WTC11 (cell line): Measurements from ENCODE around the gene FADD. TPM values are rescaled to one million over a fixed set of nuclear protein-coding genes. Genes with fewer than 3 reads are reported as not detected.

Source experiments
- FOXJ3 ChIP-seq: sonication (generic); formaldehyde crosslinking; IDR thresholded peaks from 2 replicates; pipeline ENCODE4 v1.9.0; 2021; ENCODE audit warnings: missing genetic modification reagents, mild to moderate bottlenecking, borderline replicate concordance
- GTF2I ChIP-seq: fragments of 250-450 bp; sonication (Bioruptor Pico); conservative IDR thresholded peaks from 2 replicates; pipeline ENCODE4 v1.4.0; 2021; ENCODE audit warnings: mild to moderate bottlenecking
- JAZF1 ChIP-seq: fragments of 250-450 bp; sonication (Bioruptor Pico); IDR thresholded peaks from 2 replicates; pipeline ENCODE4 v1.9.0; 2021; ENCODE audit warnings: moderate library complexity, mild to moderate bottlenecking, inconsistent platforms
- MXD4 ChIP-seq: fragments of 250-450 bp; sonication (Bioruptor Pico); IDR thresholded peaks from 2 replicates; pipeline ENCODE4 v1.8.0; 2021; ENCODE audit warnings: mild to moderate bottlenecking, moderate library complexity, borderline replicate concordance
- NFE2L1 ChIP-seq: sonication (generic); formaldehyde crosslinking; IDR thresholded peaks from 2 replicates; pipeline ENCODE4 v1.8.1; 2023; ENCODE audit warnings: missing genetic modification reagents
- PREB ChIP-seq: sonication (generic); formaldehyde crosslinking; IDR thresholded peaks from 2 replicates; pipeline ENCODE4 v1.8.1; 2022; ENCODE audit warnings: mild to moderate bottlenecking, missing genetic modification reagents, moderate library complexity, borderline replicate concordance
- TEAD1 ChIP-seq: sonication (generic); formaldehyde crosslinking; IDR thresholded peaks from 2 replicates; pipeline ENCODE4 v1.8.0; 2022; ENCODE audit warnings: mild to moderate bottlenecking, missing genetic modification reagents
- USF2 ChIP-seq: sonication (generic); formaldehyde crosslinking; IDR thresholded peaks from 2 replicates; pipeline ENCODE4 v1.8.1; 2023; ENCODE audit warnings: mild to moderate bottlenecking, missing genetic modification reagents, moderate library complexity
- ZNF263 ChIP-seq: sonication (generic); formaldehyde crosslinking; IDR thresholded peaks from 2 replicates; pipeline ENCODE4 v1.8.1; 2022; ENCODE audit warnings: low read depth, mild to moderate bottlenecking, moderate library complexity, missing genetic modification reagents
- total RNA-seq: library from RNA; stranded (reverse); gene quantifications from 3 replicates; pipeline ENCODE4 v1.2.3, GENCODE V29; 2021

FADD gene
- total RNA-seq, 1 experiment from 2014 or later = 49.0 TPM

- no peak for TF ChIP-seq NFE2L1 (CRISPR knock-in tag)
- TF ChIP-seq GTF2I (CRISPR knock-in tag) = no peak
- no peak for TF ChIP-seq PREB (CRISPR knock-in tag)
- no peak for TF ChIP-seq USF2 (CRISPR knock-in tag)
- TF ChIP-seq JAZF1 = no peak
- TF ChIP-seq TEAD1 (CRISPR knock-in tag) = no peak
- no peak for TF ChIP-seq FOXJ3
- TF ChIP-seq MXD4 = no peak
- no peak for TF ChIP-seq ZNF263 (CRISPR knock-in tag)
- TF ChIP-seq, all 79 proteins: peak for 0
Observed at GRCh38 chr11:70255477-70256116, 52.5 kb downstream of the FADD start (continued).

Other genes with a start within 250 kb of the FADD start
- 4.1 to 5.0 TPM (median 4.7 TPM) in 3 replicates for gene ANO1, start 125.0 kb upstream of the FADD start, total RNA-seq
- 62.2 to 75.1 TPM (median 64.1 TPM) in 3 replicates for gene PPFIA1, start 67.4 kb downstream of the FADD start, total RNA-seq
- gene CTTN, start 195.2 kb downstream of the FADD start, total RNA-seq = 216 to 281 TPM (median 222 TPM) in 3 replicates